Endodermal cell (in vitro differentiated cells): ENCODE data around the gene PIEZO2. TPM values are rescaled to one million over a fixed set of nuclear protein-coding genes. Genes with fewer than 3 reads are reported as not detected.
A peak's percentile ranks its signal among the peaks of the same experiment; 100 is the strongest.

Source experiments
- DNase-seq: peaks from one replicate; pipeline ENCODE4 v3.0.0-alpha.2; 2017
- H3K27ac ChIP-seq: 2 replicates; pipeline ENCODE4 v1.5.1; 2013; ENCODE audit warnings: mild to moderate bottlenecking, low read depth, low read length, moderate library complexity
- H3K27me3 ChIP-seq: 2 replicates; pipeline ENCODE4 v1.6.1; 2013; ENCODE audit warnings: mild to moderate bottlenecking, low read length, moderate library complexity; ENCODE audit not compliant: insufficient read depth, control insufficient read depth, poor library complexity, severe bottlenecking
- H3K36me3 ChIP-seq: 2 replicates; pipeline ENCODE4 v1.7.0; 2013; ENCODE audit warnings: mild to moderate bottlenecking, low read length, moderate library complexity; ENCODE audit not compliant: control insufficient read depth, insufficient read depth
- H3K4me1 ChIP-seq: one replicate; pipeline ENCODE4 v1.7.0; 2013; ENCODE audit warnings: low read length; ENCODE audit not compliant: control insufficient read depth, insufficient read depth
- H3K4me3 ChIP-seq: 2 replicates; pipeline ENCODE4 v1.5.1; 2013; ENCODE audit warnings: mild to moderate bottlenecking, low read length, moderate library complexity
- H3K9ac ChIP-seq: 2 replicates; pipeline ENCODE4 v1.6.1; 2013; ENCODE audit warnings: mild to moderate bottlenecking, low read length, moderate library complexity; ENCODE audit not compliant: poor library complexity, severe bottlenecking; ENCODE audit errors: extremely low read depth
- H3K9me3 ChIP-seq: 2 replicates; pipeline ENCODE4 v1.6.1; 2013; ENCODE audit warnings: mild to moderate bottlenecking, low read length, moderate library complexity; ENCODE audit not compliant: control insufficient read depth
- H3K27ac Mint-ChIP-seq: 2 replicates; pipeline ENCODE4 v1.8.0; 2020; ENCODE audit warnings: mixed read lengths
- H3K27me3 Mint-ChIP-seq: 2 replicates; pipeline ENCODE4 v1.8.0; 2021; ENCODE audit warnings: mild to moderate bottlenecking, mixed read lengths; ENCODE audit not compliant: insufficient read depth
- H3K36me3 Mint-ChIP-seq: 2 replicates; pipeline ENCODE4 v1.8.0; 2020; ENCODE audit warnings: low read depth, mixed read lengths
- H3K4me1 Mint-ChIP-seq: 2 replicates; pipeline ENCODE4 v1.8.0; 2020; ENCODE audit warnings: mixed read lengths
- H3K4me3 Mint-ChIP-seq: 2 replicates; pipeline ENCODE4 v1.8.0; 2020; ENCODE audit warnings: mild to moderate bottlenecking, moderate library complexity, mixed read lengths
- H3K9me3 Mint-ChIP-seq: 2 replicates; pipeline ENCODE4 v1.8.0; 2020; ENCODE audit warnings: mild to moderate bottlenecking, mixed read lengths
- CTCF ChIP-seq: fragments of 200-600 bp; sonication (generic); conservative IDR thresholded peaks from 2 replicates; pipeline ENCODE4 v1.5.0; 2021; ENCODE audit warnings: antibody characterized with exemption, mild to moderate bottlenecking
- WGBS, 2 experiments: methylation state at CpG; one replicate each; pipeline versions ENCODE4 v1.1.5 to v1.1.7; 2013; ENCODE audit warnings: missing lambda C conversion rate in 2 of 2, mixed read lengths in 1 of 2; ENCODE audit not compliant: insufficient coverage in 1 of 2, insufficient read length in 1 of 2; 5-methylcytosine and 5-hydroxymethylcytosine counted together
- total RNA-seq, 2 donors: library from RNA; stranded (reverse); fragmentation: NEBNext Ultra II Directional in 1 of 2; extraction: Animal tissue kit (Norgen Biotek cat#: 25700) in 1 of 2; gene quantifications; 2 replicates in 1 of 2; 3 replicates in 1 of 2; pipeline ENCODE4 v1.2.1, GENCODE V29; 2021

Gene PIEZO2
- total RNA-seq, 2 donors from 2014 or later, result 7.3 to 12.1 TPM

- H3K36me3 ChIP-seq, result no peaks in the 10 kb centered on the region
- no peak overlapping the region for H3K4me3 ChIP-seq
- no peak for DNase-seq
- H3K4me3 Mint-ChIP-seq, result no peak overlapping the region
- no peak overlapping the region for H3K9ac ChIP-seq
- H3K9me3 ChIP-seq, result peaks cover 33% of the 10 kb centered on the region
- H3K4me1 ChIP-seq, result peaks cover 4% of the 10 kb centered on the region
- TF ChIP-seq CTCF, result no peak
- no peak overlapping the region for H3K27ac ChIP-seq
- no peaks in the 10 kb centered on the region for H3K27me3 Mint-ChIP-seq
- 91 to 92% methylated on average over 10 to 12 of the region's 12 CpGs for WGBS, 2 experiments
- peaks cover 25% of the 10 kb centered on the region for H3K4me1 Mint-ChIP-seq
- H3K27ac Mint-ChIP-seq, result no peak overlapping the region
- H3K9me3 Mint-ChIP-seq, result peaks cover 25% of the 10 kb centered on the region
- peaks cover 11% of the 10 kb centered on the region for H3K36me3 Mint-ChIP-seq
- H3K27me3 ChIP-seq, result no peaks in the 10 kb centered on the region
Observed at GRCh38 chr18:10950080-10950875, 199.1 kb downstream of the PIEZO2 start.

GRCh38 chr18:10949655-10950054 is 199.7 kb downstream of the PIEZO2 start:
- no peak for DNase-seq
- H3K36me3 Mint-ChIP-seq, result peaks cover 11% of the 10 kb centered on the region
- Histone ChIP-seq H3K36me3 (no peaks in the 10 kb centered on the region), H3K27ac (no peak overlapping the region), H3K27me3 (no peaks in the 10 kb centered on the region), H3K4me3 (no peak overlapping the region), H3K9me3 (peaks cover 39% of the 10 kb centered on the region), H3K9ac (no peak overlapping the region), H3K4me1 (peaks cover 4% of the 10 kb centered on the region)
- no peak overlapping the region for H3K27ac Mint-ChIP-seq
- peaks cover 23% of the 10 kb centered on the region for H3K4me1 Mint-ChIP-seq
- H3K27me3 Mint-ChIP-seq, result no peaks in the 10 kb centered on the region
- no peak overlapping the region for H3K4me3 Mint-ChIP-seq
- peaks cover 31% of the 10 kb centered on the region for H3K9me3 Mint-ChIP-seq
- no peak for TF ChIP-seq CTCF
- WGBS, 2 experiments, result 92% methylated on average over 1 of the region's 1 CpG; no CpG with 5 or more reads in 1 of the 2 experiments

- Histone ChIP-seq H3K4me1 (peaks cover 4% of the 10 kb centered on the region), H3K4me3 (peak overlapping the region; percentile 31), H3K27me3 (no peaks in the 10 kb centered on the region), H3K27ac (no peak overlapping the region), H3K36me3 (no peaks in the 10 kb centered on the region), H3K9ac (no peak overlapping the region), H3K9me3 (peaks cover 42% of the 10 kb centered on the region)
- no peak overlapping the region for H3K27ac Mint-ChIP-seq
- no peak overlapping the region for H3K4me3 Mint-ChIP-seq
- no peaks in the 10 kb centered on the region for H3K27me3 Mint-ChIP-seq
- H3K36me3 Mint-ChIP-seq, result peaks cover 16% of the 10 kb centered on the region
- TF ChIP-seq CTCF, result no peak
- H3K9me3 Mint-ChIP-seq, result peaks cover 39% of the 10 kb centered on the region
- DNase-seq, result no peak
- H3K4me1 Mint-ChIP-seq, result peaks cover 23% of the 10 kb centered on the region
- 88% methylated on average over 5 of the region's 5 CpGs; no CpG with 5 or more reads in 1 of the 2 experiments for WGBS, 2 experiments
Observed at GRCh38 chr18:10948421-10948820, 200.9 kb downstream of the PIEZO2 start.
